GM23338 (cell line): ENCODE measurements around the gene B3GALT5. TPM values are rescaled to one million over a fixed set of nuclear protein-coding genes. Genes with fewer than 3 reads are reported as not detected.

ENCODE experiments used
- ATAC-seq: fragments of 200-7000 bp; cut with Tn5 transposase; 3 replicates; pipeline ENCODE4 v1.9.1; 2020
- DNase-seq: peaks from one replicate; pipeline ENCODE4 v3.0.0-alpha.2; 2015; ENCODE audit warnings: low spot score
- H2AFZ ChIP-seq: fragments of 200-600 bp; sonication (generic); 2 replicates; pipeline ENCODE4 v1.8.0; 2016; ENCODE audit warnings: antibody characterized with exemption, mild to moderate bottlenecking, moderate library complexity
- H3F3A ChIP-seq: fragments of 200-600 bp; sonication (generic); replicated peaks from 2 replicates; pipeline ENCODE4 v1.8.0; 2017; ENCODE audit warnings: antibody characterized with exemption, mixed run types, low read depth
- H3K27ac ChIP-seq: fragments of 200-600 bp; sonication (generic); 2 replicates; pipeline ENCODE4 v1.6.1; 2016; ENCODE audit warnings: low read depth
- H3K27me3 ChIP-seq: fragments of 200-600 bp; sonication (generic); 2 replicates; pipeline ENCODE4 v1.8.0; 2016; ENCODE audit warnings: mild to moderate bottlenecking, mixed run types, moderate library complexity; ENCODE audit not compliant: insufficient read depth
- H3K36me3 ChIP-seq: fragments of 200-600 bp; sonication (generic); 2 replicates; pipeline ENCODE4 v1.8.0; 2016; ENCODE audit warnings: mild to moderate bottlenecking; ENCODE audit not compliant: insufficient read depth
- H3K4me1 ChIP-seq: fragments of 200-600 bp; sonication (generic); 2 replicates; pipeline ENCODE4 v1.8.0; 2016; ENCODE audit warnings: mild to moderate bottlenecking, moderate library complexity; ENCODE audit not compliant: insufficient read depth
- H3K4me2 ChIP-seq: fragments of 200-600 bp; sonication (generic); 2 replicates; pipeline ENCODE4 v1.7.1; 2017; ENCODE audit warnings: mixed run types
- H3K4me3 ChIP-seq: fragments of 200-600 bp; sonication (generic); 2 replicates; pipeline ENCODE4 v1.6.1; 2016; ENCODE audit warnings: mixed run types
- H3K79me2 ChIP-seq: fragments of 200-600 bp; sonication (generic); replicated peaks from 2 replicates; pipeline ENCODE4 v1.8.0; 2017; ENCODE audit warnings: mild to moderate bottlenecking; ENCODE audit not compliant: insufficient read depth
- H3K9me2 ChIP-seq: fragments of 200-600 bp; sonication (generic); 2 replicates; pipeline ENCODE4 v1.8.0; 2017; ENCODE audit not compliant: insufficient read depth
- H4K20me1 ChIP-seq: fragments of 200-600 bp; sonication (generic); replicated peaks from 2 replicates; pipeline ENCODE4 v1.8.0; 2017; ENCODE audit warnings: mild to moderate bottlenecking; ENCODE audit not compliant: insufficient read depth
- H3K27ac Mint-ChIP-seq: 2 replicates; pipeline ENCODE4 v1.8.0; 2020; ENCODE audit warnings: inconsistent platforms, mild to moderate bottlenecking, moderate library complexity, mixed read lengths
- H3K27me3 Mint-ChIP-seq: 3 replicates; pipeline ENCODE4 v1.8.0; 2022; ENCODE audit warnings: low read depth, mild to moderate bottlenecking, moderate library complexity, mixed read lengths, inconsistent platforms; ENCODE audit not compliant: insufficient read depth, poor library complexity
- H3K36me3 Mint-ChIP-seq: 3 replicates; pipeline ENCODE4 v1.8.0; 2021; ENCODE audit warnings: low read depth, mild to moderate bottlenecking, inconsistent platforms, moderate library complexity, mixed read lengths
- H3K4me1 Mint-ChIP-seq: 3 replicates; pipeline ENCODE4 v1.8.0; 2020; ENCODE audit warnings: mild to moderate bottlenecking, inconsistent platforms, mixed read lengths
- H3K4me3 Mint-ChIP-seq: 3 replicates; pipeline ENCODE4 v1.8.0; 2021; ENCODE audit warnings: moderate library complexity, mild to moderate bottlenecking, inconsistent platforms, mixed read lengths
- H3K9me3 Mint-ChIP-seq: 3 replicates; pipeline ENCODE4 v1.8.0; 2020; ENCODE audit warnings: moderate library complexity, mild to moderate bottlenecking, inconsistent platforms, mixed read lengths
- CREB1 ChIP-seq: fragments of 250-450 bp; sonication (Bioruptor Pico); IDR thresholded peaks from 2 replicates; pipeline ENCODE4 v1.5.0; 2020; ENCODE audit warnings: low read depth, mild to moderate bottlenecking, moderate library complexity
- CTCF ChIP-seq, 2 experiments: fragments of 200-600 bp in 1 of 2; sonication (generic) in 1 of 2; conservative IDR thresholded peaks; 2 replicates each; pipeline versions ENCODE4 v1.5.1 to v1.6.1; 2016 to 2017; ENCODE audit warnings: antibody characterized with exemption in 2 of 2, low read depth in 2 of 2, mild to moderate bottlenecking in 2 of 2, moderate library complexity in 1 of 2
- ETS1 ChIP-seq: IDR thresholded peaks from 2 replicates; pipeline ENCODE4 v1.6.1; 2016; ENCODE audit warnings: antibody characterized with exemption
- EZH2 ChIP-seq: fragments of 200-600 bp; sonication (generic); IDR thresholded peaks from one replicate; pipeline ENCODE4 v1.8.0; 2017; ENCODE audit warnings: antibody characterized with exemption, mild to moderate bottlenecking, low read depth; ENCODE audit not compliant: unreplicated experiment
- EZH2phosphoT487 ChIP-seq: fragments of 200-600 bp; sonication (generic); IDR thresholded peaks from one replicate; pipeline ENCODE4 v1.8.1; 2018; ENCODE audit warnings: antibody characterized with exemption; ENCODE audit not compliant: unreplicated experiment
- JUNB ChIP-seq: IDR thresholded peaks from one replicate; pipeline ENCODE4 v1.6.1; 2016; ENCODE audit warnings: antibody characterized with exemption; ENCODE audit not compliant: unreplicated experiment
- NANOG ChIP-seq: IDR thresholded peaks from 2 replicates; pipeline ENCODE4 v1.6.1; 2016; ENCODE audit warnings: antibody characterized with exemption, borderline replicate concordance
- POLR2AphosphoS5 ChIP-seq: IDR thresholded peaks from 2 replicates; pipeline ENCODE4 v1.6.1; 2016; ENCODE audit warnings: antibody characterized with exemption, low read depth
- STAT1 ChIP-seq: IDR thresholded peaks from one replicate; pipeline ENCODE4 v1.6.1; 2016; ENCODE audit warnings: antibody characterized with exemption; ENCODE audit not compliant: unreplicated experiment
- ZNF114 ChIP-seq: fragments of 250-450 bp; sonication (Bioruptor Pico); IDR thresholded peaks from 2 replicates; pipeline ENCODE4 v1.5.0; 2020; ENCODE audit warnings: mild to moderate bottlenecking, moderate library complexity
- ZNF331 ChIP-seq: fragments of 250-450 bp; sonication (Bioruptor Pico); IDR thresholded peaks from 2 replicates; pipeline ENCODE4 v1.5.0; 2020; ENCODE audit warnings: low read depth, mild to moderate bottlenecking, moderate library complexity
- ZNF462 ChIP-seq: fragments of 250-450 bp; sonication (Bioruptor Pico); IDR thresholded peaks from 2 replicates; pipeline ENCODE4 v1.5.0; 2020; ENCODE audit warnings: mild to moderate bottlenecking, moderate library complexity
- polyA plus RNA-seq: library from polyadenylated mRNA; unstranded; fragments of >200 nt; fragmentation: Nextera tagmentation; extraction: Ambion mirVana; gene quantifications from 2 replicates; pipeline ENCODE4 v1.2.1, GENCODE V29; 2016
- total RNA-seq: library from RNA; depleted of rRNA; stranded (reverse); fragments of >200 nt; shearing (Covaris generic); gene quantifications from 2 replicates; pipeline ENCODE4 v1.2.3, GENCODE V29; 2014

The B3GALT5 gene
- total and polyA plus RNA-seq, 2 experiments from 2014 or later = 6.2 to 37.5 TPM

GRCh38 chr21:39674801-39675200, 62.1 kb downstream of the B3GALT5 start:
- Histone ChIP-seq H3K79me2 (no peaks in the 10 kb centered on the region; the same call in 1 of the 2 replicates), H2AFZ (no peak overlapping the region), H3K27ac (no peak overlapping the region), H3K36me3 (no peaks in the 10 kb centered on the region; the same call in 1 of the 2 replicates), H3K4me3 (no peak overlapping the region), H4K20me1 (no peaks in the 10 kb centered on the region; the same call in 1 of the 2 replicates), H3K4me1 (peaks cover 10% of the 10 kb centered on the region; the same call in 1 of the 2 replicates), H3K9me2 (no peaks in the 10 kb centered on the region; the same call in 1 of the 2 replicates), H3F3A (0 out of 2 replicates have a peak, but pooled peaks cover 12% of the 10 kb centered on the region), H3K27me3 (no peaks in the 10 kb centered on the region), H3K4me2 (no peak overlapping the region)
- peaks cover 41% of the 10 kb centered on the region for H3K36me3 Mint-ChIP-seq
- H3K4me1 Mint-ChIP-seq = peaks cover 33% of the 10 kb centered on the region
- TF ChIP-seq NANOG (no peak), EZH2phosphoT487 (no peak), POLR2AphosphoS5 (no peak), STAT1 (no peak), JUNB (no peak), ETS1 (no peak), ZNF114 (CRISPR knock-in tag) (no peak), ZNF462 (no peak), CTCF (conservative IDR thresholded peaks at IDR 0.05; ENCODE audit: low read depth in 2 of 2) (no peak), CREB1 (CRISPR knock-in tag) (no peak), EZH2 (no peak), ZNF331 (CRISPR knock-in tag) (no peak)
- H3K27ac Mint-ChIP-seq = peak overlapping the region; percentile 37; the same call in 1 of the 2 replicates
- peaks cover 16% of the 10 kb centered on the region for H3K27me3 Mint-ChIP-seq
- no peak for ATAC-seq
- no peak for DNase-seq
- no peak overlapping the region for H3K4me3 Mint-ChIP-seq
- peaks cover 9% of the 10 kb centered on the region; the same call in 2 of the 3 replicates for H3K9me3 Mint-ChIP-seq
